ENCODE measurements around the gene POSTN. TPM values are rescaled to one million over a fixed set of nuclear protein-coding genes. Genes with fewer than 3 reads are reported as not detected.
"Not testable (repeated sequence)": the region's sequence is repeated elsewhere in the genome, so short reads cannot be mapped to it uniquely, and the experiment has no call there.

The POSTN gene
- total RNA-seq, 1 donor from 2014 or later: 1,449 TPM

DNA sequence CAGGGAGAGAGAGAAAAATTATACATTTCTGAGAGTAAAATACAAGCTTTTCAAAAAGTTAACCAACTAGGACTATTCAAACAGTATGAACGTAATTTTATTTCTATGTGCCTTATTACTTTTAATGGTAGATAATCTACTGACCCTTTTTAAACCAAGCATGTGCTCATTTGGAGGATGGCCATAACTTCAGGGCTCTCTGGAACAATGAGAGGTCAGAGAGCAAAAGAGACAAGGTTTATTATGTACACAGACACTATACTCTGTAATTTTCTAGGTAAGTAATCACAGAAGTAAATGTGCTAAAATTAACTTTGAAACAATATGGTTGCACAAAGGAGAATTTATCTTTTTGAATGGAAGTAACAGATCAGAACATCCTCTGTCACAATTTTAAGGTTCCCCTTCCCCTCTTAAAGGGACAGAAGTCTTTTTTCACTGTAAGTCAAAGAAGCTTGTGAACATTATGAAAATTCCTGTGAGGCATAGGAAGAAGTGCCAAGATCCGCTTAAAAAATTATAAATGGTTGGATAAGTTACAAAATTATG is 1.0 kb downstream of the POSTN start:
- Histone ChIP-seq H3K4me3 (ENCODE audit: low read length in 3 of 3) (no peak overlapping the region), H3K4me1 (ENCODE audit: control insufficient read depth in 3 of 3, insufficient read depth in 3 of 3, low read length in 3 of 3) (no peaks in the 10 kb centered on the region), H3K9ac (ENCODE audit: low read depth in 1 of 3, low read length in 3 of 3) (no peak overlapping the region), H3K36me3 (ENCODE audit: control insufficient read depth in 3 of 3, insufficient read depth in 3 of 3, low read length in 3 of 3) (no peaks in the 10 kb centered on the region), H3K27me3 (ENCODE audit: control insufficient read depth in 3 of 3, insufficient read depth in 3 of 3, low read length in 3 of 3) (no peaks in the 10 kb centered on the region), H3K27ac (ENCODE audit: low read depth, low read length) (no peak overlapping the region), H3K9me3 (ENCODE audit: control insufficient read depth in 3 of 3, low read length in 3 of 3) (no peaks in the 10 kb centered on the region)

DNA sequence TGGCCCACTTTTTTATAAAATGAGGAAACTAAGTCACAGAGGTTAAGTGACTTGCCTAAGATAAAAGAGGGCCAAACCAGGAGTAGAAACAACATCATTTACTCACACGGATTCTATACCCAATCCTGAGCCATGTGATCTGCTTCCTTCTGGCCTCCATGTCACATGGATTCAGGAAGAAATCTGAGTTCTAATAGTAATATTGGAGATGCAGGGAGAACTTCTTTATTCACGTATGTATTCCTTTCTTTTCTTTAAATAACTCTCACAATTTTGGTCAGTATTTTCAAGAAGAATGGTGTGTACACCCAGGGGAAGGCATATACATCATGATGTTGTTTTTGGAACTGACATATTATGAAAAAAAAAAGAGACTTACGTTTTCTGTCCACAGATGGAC is 1.8 kb downstream of the POSTN start:
- Histone ChIP-seq H3K4me3 (ENCODE audit: low read length in 3 of 3) (no peak overlapping the region), H3K27me3 (ENCODE audit: control insufficient read depth in 3 of 3, insufficient read depth in 3 of 3, low read length in 3 of 3) (no peaks in the 10 kb centered on the region), H3K4me1 (ENCODE audit: control insufficient read depth in 3 of 3, insufficient read depth in 3 of 3, low read length in 3 of 3) (no peaks in the 10 kb centered on the region), H3K9me3 (ENCODE audit: control insufficient read depth in 3 of 3, low read length in 3 of 3) (no peaks in the 10 kb centered on the region), H3K36me3 (ENCODE audit: control insufficient read depth in 3 of 3, insufficient read depth in 3 of 3, low read length in 3 of 3) (no peaks in the 10 kb centered on the region), H3K9ac (ENCODE audit: low read depth in 1 of 3, low read length in 3 of 3) (no peak overlapping the region), H3K27ac (ENCODE audit: low read depth, low read length) (no peak overlapping the region)

DNA sequence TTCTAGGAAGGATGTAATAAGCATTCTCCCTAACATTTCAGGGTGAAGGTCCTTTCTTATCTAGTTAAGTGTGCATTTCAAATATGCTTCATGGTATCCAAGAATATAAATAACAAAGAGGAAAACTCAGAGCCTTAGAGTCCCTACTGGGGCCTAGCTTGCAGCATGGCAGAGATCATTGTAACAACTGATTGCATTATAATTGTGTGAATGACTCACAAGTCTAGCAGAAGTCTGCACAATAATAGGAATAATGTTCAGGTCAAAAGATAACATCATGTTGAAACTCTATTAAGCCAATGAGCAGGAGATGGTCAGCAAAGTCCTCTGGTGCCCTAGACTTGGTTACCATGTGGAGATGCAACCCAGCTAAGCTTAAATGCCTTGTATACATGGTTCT is 3.4 kb downstream of the POSTN start:
- Histone ChIP-seq H3K9me3 (ENCODE audit: control insufficient read depth in 3 of 3, low read length in 3 of 3) (no peaks in the 10 kb centered on the region), H3K9ac (ENCODE audit: low read depth in 1 of 3, low read length in 3 of 3) (no peak overlapping the region), H3K4me3 (ENCODE audit: low read length in 3 of 3) (no peak overlapping the region), H3K27ac (ENCODE audit: low read depth, low read length) (no peak overlapping the region), H3K4me1 (ENCODE audit: control insufficient read depth in 3 of 3, insufficient read depth in 3 of 3, low read length in 3 of 3) (no peaks in the 10 kb centered on the region), H3K27me3 (ENCODE audit: control insufficient read depth in 3 of 3, insufficient read depth in 3 of 3, low read length in 3 of 3) (no peaks in the 10 kb centered on the region), H3K36me3 (ENCODE audit: control insufficient read depth in 3 of 3, insufficient read depth in 3 of 3, low read length in 3 of 3) (no peaks in the 10 kb centered on the region)

DNA sequence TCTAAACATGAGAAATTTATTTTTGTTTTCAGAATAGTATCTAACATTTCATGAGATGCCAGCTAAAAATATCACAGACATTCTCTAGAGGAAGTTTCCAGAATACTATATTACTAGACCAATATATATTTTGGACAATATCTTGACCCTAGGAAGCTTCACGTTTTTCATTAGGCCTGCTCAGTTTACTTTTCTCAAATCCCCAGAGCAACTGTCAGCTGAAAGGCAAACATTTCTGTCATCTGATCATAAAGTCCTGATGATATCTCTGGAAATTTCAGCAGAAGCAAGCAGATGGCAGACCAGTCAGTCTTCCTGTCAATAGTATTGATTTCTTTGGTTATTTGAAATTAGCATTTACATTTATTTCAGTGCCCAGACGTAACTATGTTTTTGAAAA is 4.0 kb downstream of the POSTN start:
- H3K9ac ChIP-seq (ENCODE audit: low read depth in 1 of 3, low read length in 3 of 3): no peak overlapping the region
- H3K4me3 ChIP-seq (ENCODE audit: low read length in 3 of 3): no peak overlapping the region
- H3K27ac ChIP-seq (ENCODE audit: low read depth, low read length): no peak overlapping the region
- no peaks in the 10 kb centered on the region for H3K9me3 ChIP-seq (ENCODE audit: control insufficient read depth in 3 of 3, low read length in 3 of 3)
- no peaks in the 10 kb centered on the region for H3K4me1 ChIP-seq (ENCODE audit: control insufficient read depth in 3 of 3, insufficient read depth in 3 of 3, low read length in 3 of 3)
- no peaks in the 10 kb centered on the region for H3K27me3 ChIP-seq (ENCODE audit: control insufficient read depth in 3 of 3, insufficient read depth in 3 of 3, low read length in 3 of 3)
- no peaks in the 10 kb centered on the region for H3K36me3 ChIP-seq (ENCODE audit: control insufficient read depth in 3 of 3, insufficient read depth in 3 of 3, low read length in 3 of 3)

DNA sequence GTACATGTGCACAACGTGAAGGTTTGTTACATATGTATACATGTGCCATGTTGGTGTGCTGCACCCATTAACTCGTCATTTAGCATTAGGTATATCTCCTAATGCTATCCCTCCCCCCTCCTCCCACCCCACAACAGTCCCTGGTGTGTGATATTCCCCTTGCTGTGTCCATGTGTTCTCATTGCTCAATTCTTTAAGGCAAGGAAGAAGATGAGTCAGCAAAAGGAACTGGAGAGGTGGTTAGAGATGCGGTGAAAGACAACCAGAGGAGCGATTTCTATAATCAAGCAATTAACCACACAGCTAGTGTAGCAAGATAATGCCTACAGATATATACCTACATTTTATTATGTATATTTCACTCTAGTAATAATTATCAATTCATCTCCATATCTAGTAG is 9.2 kb downstream of the POSTN start:
- H3K4me3 ChIP-seq (ENCODE audit: low read length in 3 of 3); H3K9ac ChIP-seq (ENCODE audit: low read depth in 1 of 3, low read length in 3 of 3); H3K36me3 ChIP-seq (ENCODE audit: control insufficient read depth in 3 of 3, insufficient read depth in 3 of 3, low read length in 3 of 3); H3K27ac ChIP-seq (ENCODE audit: low read depth, low read length); H3K4me1 ChIP-seq (ENCODE audit: control insufficient read depth in 3 of 3, insufficient read depth in 3 of 3, low read length in 3 of 3); H3K9me3 ChIP-seq (ENCODE audit: control insufficient read depth in 3 of 3, low read length in 3 of 3); H3K27me3 ChIP-seq (ENCODE audit: control insufficient read depth in 3 of 3, insufficient read depth in 3 of 3, low read length in 3 of 3): not testable (repeated sequence)

DNA sequence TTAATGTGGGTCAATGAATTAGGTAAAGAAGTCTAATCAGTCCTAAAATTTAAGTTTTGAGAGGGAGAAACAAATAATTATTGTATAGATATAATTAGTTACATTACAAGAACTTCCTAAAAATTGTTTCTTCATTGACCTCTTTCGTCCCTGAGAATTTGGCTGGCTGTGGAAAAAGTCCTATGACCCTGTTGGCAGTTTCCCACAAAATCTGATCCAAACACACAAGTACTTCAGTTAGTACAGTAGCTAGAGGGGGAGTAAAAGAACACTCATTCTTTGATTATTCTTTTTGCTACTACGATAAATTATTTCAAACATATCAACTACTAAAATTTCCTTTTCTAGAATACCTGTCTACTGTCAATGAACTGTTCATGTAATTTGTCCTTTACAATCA is 11.3 kb downstream of the POSTN start:
- no peaks in the 10 kb centered on the region for H3K9me3 ChIP-seq (ENCODE audit: control insufficient read depth in 3 of 3, low read length in 3 of 3)
- H3K9ac ChIP-seq (ENCODE audit: low read depth in 1 of 3, low read length in 3 of 3): no peak overlapping the region
- no peaks in the 10 kb centered on the region for H3K36me3 ChIP-seq (ENCODE audit: control insufficient read depth in 3 of 3, insufficient read depth in 3 of 3, low read length in 3 of 3)
- H3K27ac ChIP-seq (ENCODE audit: low read depth, low read length): no peak overlapping the region
- no peaks in the 10 kb centered on the region for H3K27me3 ChIP-seq (ENCODE audit: control insufficient read depth in 3 of 3, insufficient read depth in 3 of 3, low read length in 3 of 3)
- no peak overlapping the region for H3K4me3 ChIP-seq (ENCODE audit: low read length in 3 of 3)
- H3K4me1 ChIP-seq (ENCODE audit: control insufficient read depth in 3 of 3, insufficient read depth in 3 of 3, low read length in 3 of 3): no peaks in the 10 kb centered on the region

DNA sequence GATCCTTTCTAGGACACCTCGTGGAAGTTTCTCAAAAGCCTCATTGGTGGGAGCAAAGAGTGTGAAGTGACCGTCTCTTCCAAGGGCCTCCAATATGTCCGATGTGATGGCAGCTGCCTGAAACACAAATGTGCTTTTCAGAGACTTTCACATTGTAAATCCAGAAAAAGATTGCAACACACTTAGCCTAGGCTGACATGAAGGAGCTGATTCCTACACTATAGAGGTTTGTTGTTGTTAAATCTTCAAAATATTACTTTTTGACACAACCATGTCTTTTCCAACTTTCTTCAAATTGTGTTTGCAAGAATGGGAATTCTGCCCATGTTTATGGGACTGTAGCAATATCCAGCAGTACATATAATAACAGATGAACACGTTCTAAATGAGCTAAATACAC is 12.4 kb downstream of the POSTN start:
- H3K9me3 ChIP-seq (ENCODE audit: control insufficient read depth in 3 of 3, low read length in 3 of 3): no peaks in the 10 kb centered on the region

DNA sequence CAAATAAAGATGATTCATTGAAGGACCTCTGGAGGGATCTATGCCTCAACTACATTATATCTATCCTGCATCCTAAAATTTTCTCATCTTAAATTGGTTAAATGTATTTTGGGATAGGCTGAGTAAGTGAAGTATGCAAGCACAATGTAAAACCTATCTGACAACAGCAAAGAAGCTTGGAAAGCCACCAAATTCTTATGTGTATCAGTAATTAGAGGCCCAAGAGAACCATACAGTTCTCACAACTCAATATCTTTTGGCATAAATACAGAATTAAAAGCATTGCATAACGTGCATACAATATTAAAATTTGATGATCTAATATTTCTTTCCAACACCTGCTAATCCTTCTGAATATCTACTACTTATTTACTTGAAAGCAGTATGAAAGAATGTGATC is 13.0 kb downstream of the POSTN start:
- Histone ChIP-seq H3K27me3 (ENCODE audit: control insufficient read depth in 3 of 3, insufficient read depth in 3 of 3, low read length in 3 of 3) (no peaks in the 10 kb centered on the region), H3K4me3 (ENCODE audit: low read length in 3 of 3) (no peak overlapping the region), H3K27ac (ENCODE audit: low read depth, low read length) (no peak overlapping the region), H3K36me3 (ENCODE audit: control insufficient read depth in 3 of 3, insufficient read depth in 3 of 3, low read length in 3 of 3) (no peaks in the 10 kb centered on the region), H3K4me1 (ENCODE audit: control insufficient read depth in 3 of 3, insufficient read depth in 3 of 3, low read length in 3 of 3) (no peaks in the 10 kb centered on the region), H3K9me3 (ENCODE audit: control insufficient read depth in 3 of 3, low read length in 3 of 3) (no peaks in the 10 kb centered on the region), H3K9ac (ENCODE audit: low read depth in 1 of 3, low read length in 3 of 3) (no peak overlapping the region)

More for the DNA sequence above, 12.4 kb downstream of the POSTN start:
- no peaks in the 10 kb centered on the region for H3K27me3 ChIP-seq (ENCODE audit: control insufficient read depth in 3 of 3, insufficient read depth in 3 of 3, low read length in 3 of 3)
- H3K36me3 ChIP-seq (ENCODE audit: control insufficient read depth in 3 of 3, insufficient read depth in 3 of 3, low read length in 3 of 3): no peaks in the 10 kb centered on the region
- no peak overlapping the region for H3K27ac ChIP-seq (ENCODE audit: low read depth, low read length)
- H3K4me3 ChIP-seq (ENCODE audit: low read length in 3 of 3): no peak overlapping the region
- H3K4me1 ChIP-seq (ENCODE audit: control insufficient read depth in 3 of 3, insufficient read depth in 3 of 3, low read length in 3 of 3): no peaks in the 10 kb centered on the region
- no peak overlapping the region for H3K9ac ChIP-seq (ENCODE audit: low read depth in 1 of 3, low read length in 3 of 3)

DNA sequence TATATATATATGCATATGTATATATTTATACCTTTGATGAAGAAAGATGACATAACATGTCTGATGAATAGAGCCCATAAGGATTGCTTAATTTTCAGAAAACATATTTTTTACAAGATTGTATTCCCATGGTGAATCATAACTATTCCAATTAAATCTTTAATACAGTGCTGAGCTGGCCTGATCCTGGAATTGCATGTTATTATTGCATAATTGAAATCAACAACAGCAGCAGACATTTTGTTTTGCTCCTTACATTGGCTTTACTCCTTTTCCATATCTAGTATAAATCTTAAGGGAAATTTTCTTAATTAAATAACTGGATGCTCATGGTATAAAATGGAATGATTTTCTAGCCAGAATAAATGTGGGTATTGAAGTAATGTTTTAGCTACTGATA is 22.0 kb downstream of the POSTN start:
- H3K27me3 ChIP-seq (ENCODE audit: control insufficient read depth in 3 of 3, insufficient read depth in 3 of 3, low read length in 3 of 3): no peaks in the 10 kb centered on the region
- H3K9ac ChIP-seq (ENCODE audit: low read depth in 1 of 3, low read length in 3 of 3): no peak overlapping the region
- H3K4me1 ChIP-seq (ENCODE audit: control insufficient read depth in 3 of 3, insufficient read depth in 3 of 3, low read length in 3 of 3): no peaks in the 10 kb centered on the region
- H3K4me3 ChIP-seq (ENCODE audit: low read length in 3 of 3): no peak overlapping the region
- H3K27ac ChIP-seq (ENCODE audit: low read depth, low read length): no peak overlapping the region
- H3K9me3 ChIP-seq (ENCODE audit: control insufficient read depth in 3 of 3, low read length in 3 of 3): no peaks in the 10 kb centered on the region
- H3K36me3 ChIP-seq (ENCODE audit: control insufficient read depth in 3 of 3, insufficient read depth in 3 of 3, low read length in 3 of 3): no peaks in the 10 kb centered on the region

DNA sequence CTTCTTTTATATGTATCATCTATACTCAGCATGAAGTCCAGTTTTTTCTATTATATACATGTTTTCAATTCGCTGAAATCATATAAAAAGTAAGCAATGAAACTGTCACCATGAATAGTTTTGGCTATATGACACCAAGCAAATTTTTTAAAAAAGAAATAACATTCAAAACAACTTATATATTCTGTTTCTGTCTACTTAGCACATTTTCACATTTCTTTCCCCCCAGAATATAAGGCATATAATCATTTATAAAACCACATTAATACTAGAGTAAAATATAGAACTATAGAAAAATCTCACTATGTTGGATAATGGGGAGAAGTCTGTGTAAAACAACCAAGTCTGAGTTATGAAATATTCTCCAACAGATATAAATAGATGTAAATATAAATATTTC is 33.1 kb downstream of the POSTN start:
- Histone ChIP-seq H3K27me3 (ENCODE audit: control insufficient read depth in 3 of 3, insufficient read depth in 3 of 3, low read length in 3 of 3) (no peaks in the 10 kb centered on the region), H3K27ac (ENCODE audit: low read depth, low read length) (no peak overlapping the region), H3K9me3 (ENCODE audit: control insufficient read depth in 3 of 3, low read length in 3 of 3) (no peaks in the 10 kb centered on the region), H3K9ac (ENCODE audit: low read depth in 1 of 3, low read length in 3 of 3) (no peak overlapping the region), H3K36me3 (ENCODE audit: control insufficient read depth in 3 of 3, insufficient read depth in 3 of 3, low read length in 3 of 3) (no peaks in the 10 kb centered on the region), H3K4me1 (ENCODE audit: control insufficient read depth in 3 of 3, insufficient read depth in 3 of 3, low read length in 3 of 3) (no peaks in the 10 kb centered on the region), H3K4me3 (ENCODE audit: low read length in 3 of 3) (no peak overlapping the region)

DNA sequence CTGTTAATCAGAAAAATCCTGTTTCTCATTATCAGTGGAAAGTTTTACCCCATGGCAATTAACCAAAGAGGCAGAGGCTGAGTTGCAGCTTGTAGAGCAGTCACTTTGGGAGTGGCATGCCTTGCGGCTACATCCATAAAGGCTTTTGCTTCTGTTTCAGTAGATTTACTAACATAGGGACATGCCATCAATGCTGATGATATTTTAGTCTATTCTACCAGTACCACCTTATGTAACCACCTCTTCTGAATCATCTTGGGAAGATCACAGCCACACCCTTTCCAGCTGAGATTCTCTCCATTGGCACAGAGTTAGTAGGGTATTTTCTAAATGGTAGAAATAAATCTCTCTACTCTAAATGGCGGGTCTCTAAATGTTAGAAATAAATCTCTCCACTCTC is 37.5 kb downstream of the POSTN start:
- no peak overlapping the region for H3K9ac ChIP-seq (ENCODE audit: low read depth in 1 of 3, low read length in 3 of 3)
- no peak overlapping the region for H3K4me3 ChIP-seq (ENCODE audit: low read length in 3 of 3)
- H3K36me3 ChIP-seq (ENCODE audit: control insufficient read depth in 3 of 3, insufficient read depth in 3 of 3, low read length in 3 of 3): no peaks in the 10 kb centered on the region
- no peaks in the 10 kb centered on the region for H3K27me3 ChIP-seq (ENCODE audit: control insufficient read depth in 3 of 3, insufficient read depth in 3 of 3, low read length in 3 of 3)
- no peaks in the 10 kb centered on the region for H3K9me3 ChIP-seq (ENCODE audit: control insufficient read depth in 3 of 3, low read length in 3 of 3)
- H3K4me1 ChIP-seq (ENCODE audit: control insufficient read depth in 3 of 3, insufficient read depth in 3 of 3, low read length in 3 of 3): no peaks in the 10 kb centered on the region
- H3K27ac ChIP-seq (ENCODE audit: low read depth, low read length): no peak overlapping the region
